G401.6 (cell line): ENCODE measurements around the gene SLC25A21.
"Not testable (repeated sequence)": the region's sequence is repeated elsewhere in the genome, so short reads cannot be mapped to it uniquely, and the experiment has no call there.

Source experiments
- FAIRE-seq: peaks from 2 replicates; lab custom pipeline; 2012; peaks lifted over from hg19 to GRCh38; lab: Jason Lieb, UNC

SLC25A21 gene

GRCh38 chr14:36986407-36986806, 186.0 kb downstream of the SLC25A21 start:
- no peak for FAIRE-seq

- no peak for FAIRE-seq
Measured at GRCh38 chr14:36981832-36982529, 190.4 kb downstream of the SLC25A21 start.

GRCh38 chr14:36980413-36980812, 192.0 kb downstream of the SLC25A21 start:
- FAIRE-seq, result not testable (repeated sequence)

- FAIRE-seq, result no peak
Measured at GRCh38 chr14:36979863-36980262, 192.5 kb downstream of the SLC25A21 start.

- no peak for FAIRE-seq
Measured at GRCh38 chr14:36976571-36977023, 195.8 kb downstream of the SLC25A21 start.

GRCh38 chr14:36975834-36976233, 196.6 kb downstream of the SLC25A21 start:
- FAIRE-seq, result no peak

GRCh38 chr14:36974985-36975384, 197.4 kb downstream of the SLC25A21 start:
- FAIRE-seq, result no peak

- FAIRE-seq, result no peak
Measured at GRCh38 chr14:36973806-36974442, 198.5 kb downstream of the SLC25A21 start.

GRCh38 chr14:36971263-36971855, 201.0 kb downstream of the SLC25A21 start:
- FAIRE-seq, result no peak

- FAIRE-seq, result no peak
Measured at GRCh38 chr14:36967892-36968555, 204.4 kb downstream of the SLC25A21 start.

- FAIRE-seq, result no peak
Measured at GRCh38 chr14:36955967-36956366, 216.4 kb downstream of the SLC25A21 start.

- FAIRE-seq, result no peak
Measured at GRCh38 chr14:36955376-36955775, 217.0 kb downstream of the SLC25A21 start.

- no peak for FAIRE-seq
Measured at GRCh38 chr14:36952689-36953088, 219.7 kb downstream of the SLC25A21 start.

GRCh38 chr14:36951380-36951911, 221.0 kb downstream of the SLC25A21 start:
- no peak for FAIRE-seq

GRCh38 chr14:36950812-36951211, 221.6 kb downstream of the SLC25A21 start:
- no peak for FAIRE-seq

GRCh38 chr14:36949371-36949770, 223.0 kb downstream of the SLC25A21 start:
- no peak for FAIRE-seq

GRCh38 chr14:36948157-36948859, 224.1 kb downstream of the SLC25A21 start:
- no peak for FAIRE-seq

GRCh38 chr14:36947362-36947761, 225.0 kb downstream of the SLC25A21 start:
- no peak for FAIRE-seq

- no peak for FAIRE-seq
Measured at GRCh38 chr14:36946872-36947271, 225.5 kb downstream of the SLC25A21 start.

GRCh38 chr14:36944307-36945010, 227.9 kb downstream of the SLC25A21 start:
- FAIRE-seq, result no peak

GRCh38 chr14:36942522-36943245, 229.7 kb downstream of the SLC25A21 start:
- no peak for FAIRE-seq
